H1 (cell line): ENCODE results near the gene DYNC1H1. TPM values are rescaled to one million over a fixed set of nuclear protein-coding genes. Genes with fewer than 3 reads are reported as not detected.

Source experiments
- CTCF ChIA-PET: fragments of 300-600 bp; sonication (Branson Sonifier 250); formaldehyde crosslinking; loops from one replicate; lab custom pipeline; 2021; ENCODE audit not compliant: partially characterized antibody; lab: Charles Lee
- POLR2A ChIA-PET: fragments of 300-600 bp; sonication (Branson Sonifier 250); formaldehyde crosslinking; loops from one replicate; lab custom pipeline; 2021; ENCODE audit warnings: inconsistent platforms; ENCODE audit not compliant: partially characterized antibody; lab: Charles Lee
- DNase-seq, 2 experiments: peaks; one replicate each; pipeline versions ENCODE4 v3.0.0 to v3.0.0-alpha.2; 2010 to 2022; ENCODE audit warnings: low spot score in 2 of 2, low read depth in 1 of 2, mixed read lengths in 1 of 2
- FAIRE-seq: peaks from 2 replicates; lab custom pipeline; 2011; peaks lifted over from hg19 to GRCh38; lab: Jason Lieb, UNC
- H2AFZ ChIP-seq: 2 replicates; pipeline ENCODE4 v1.8.1; 2012; ENCODE audit warnings: low read length, inconsistent platforms
- H2AK5ac ChIP-seq: 2 replicates; pipeline ENCODE4 v1.6.1; 2013; ENCODE audit warnings: low read depth, low read length
- H2BK120ac ChIP-seq: replicated peaks from 2 replicates; pipeline ENCODE3; 2013; ENCODE audit warnings: low read depth, low read length, inconsistent platforms
- H2BK12ac ChIP-seq: 2 replicates; pipeline ENCODE4 v1.6.1; 2013; ENCODE audit warnings: low read depth, low read length
- H2BK15ac ChIP-seq: 2 replicates; pipeline ENCODE4 v1.6.1; 2013; ENCODE audit warnings: low read length
- H2BK20ac ChIP-seq: 2 replicates; pipeline ENCODE4 v1.6.1; 2013; ENCODE audit warnings: low read length
- H2BK5ac ChIP-seq: 2 replicates; pipeline ENCODE4 v1.6.1; 2013; ENCODE audit warnings: low read depth, low read length
- H3K14ac ChIP-seq: 2 replicates; pipeline ENCODE4 v1.6.1; 2013; ENCODE audit warnings: inconsistent platforms; ENCODE audit not compliant: insufficient read length
- H3K18ac ChIP-seq: 2 replicates; pipeline ENCODE4 v1.6.1; 2013; ENCODE audit warnings: low read length; ENCODE audit errors: extremely low read depth
- H3K23ac ChIP-seq: 2 replicates; pipeline ENCODE4 v1.6.1; 2013; ENCODE audit warnings: inconsistent platforms; ENCODE audit not compliant: insufficient read length
- H3K23me2 ChIP-seq: 2 replicates; pipeline ENCODE4 v1.6.1; 2013; ENCODE audit warnings: low read depth, low read length
- H3K27ac ChIP-seq: 2 replicates; pipeline ENCODE4 v1.6.1; 2011; ENCODE audit warnings: low read depth, low read length, inconsistent platforms
- H3K27me3 ChIP-seq, 4 experiments: replicated peaks in 1 of 4; 1 replicate in 1 of 4; 2 replicates in 3 of 4; pipeline versions ENCODE4 v1.6.1 to v1.8.1; 2011 to 2013; ENCODE audit warnings: low read length in 3 of 4, mild to moderate bottlenecking in 3 of 4, inconsistent platforms in 2 of 4, mixed read lengths in 2 of 4, moderate library complexity in 1 of 4; ENCODE audit not compliant: control insufficient read depth in 3 of 4, insufficient read depth in 3 of 4; ENCODE audit errors: extremely low read depth in 1 of 4
- H3K36me3 ChIP-seq, 4 experiments: 2 replicates each; pipeline versions ENCODE4 v1.6.1 to v1.8.1; 2011 to 2013; ENCODE audit warnings: mild to moderate bottlenecking in 4 of 4, low read length in 3 of 4, moderate library complexity in 2 of 4, control low read depth in 1 of 4, inconsistent platforms in 1 of 4; ENCODE audit not compliant: insufficient read depth in 4 of 4, control insufficient read depth in 2 of 4
- H3K4ac ChIP-seq: replicated peaks from 2 replicates; pipeline ENCODE3; 2013; ENCODE audit warnings: low read length, low read depth, mixed read lengths, inconsistent platforms; ENCODE audit not compliant: insufficient read length
- H3K4me1 ChIP-seq, 4 experiments: replicated peaks in 1 of 4; 1 replicate in 1 of 4; 2 replicates in 3 of 4; pipeline versions ENCODE4 v1.6.1 to v1.8.1; 2011 to 2013; ENCODE audit warnings: low read length in 3 of 4, inconsistent platforms in 2 of 4, mixed read lengths in 1 of 4; ENCODE audit not compliant: insufficient read depth in 4 of 4, control insufficient read depth in 3 of 4
- H3K4me2 ChIP-seq, 2 experiments: 2 replicates each; pipeline versions ENCODE4 v1.6.1 to v1.8.1; 2011 to 2013; ENCODE audit warnings: low read depth in 2 of 2, low read length in 2 of 2, control low read depth in 1 of 2, inconsistent platforms in 1 of 2, mild to moderate bottlenecking in 1 of 2; ENCODE audit not compliant: insufficient read depth in 1 of 2
- H3K4me3 ChIP-seq, 4 experiments: fragments of 200-600, 300-600 bp in 1 of 4; sonication (generic), shearing (Covaris generic), sonication (Bioruptor Twin) in 1 of 4; 2 replicates each; pipeline versions ENCODE4 v1.5.1 to v1.8.1; 2011 to 2016; ENCODE audit warnings: low read length in 4 of 4, low read depth in 3 of 4, control low read depth in 2 of 4, inconsistent platforms in 2 of 4, mild to moderate bottlenecking in 2 of 4, mixed read lengths in 1 of 4, moderate library complexity in 1 of 4; ENCODE audit not compliant: insufficient read depth in 2 of 4; ENCODE audit errors: extremely low read depth in 1 of 4
- H3K56ac ChIP-seq: replicated peaks from 2 replicates; pipeline ENCODE3; 2013; ENCODE audit warnings: low read depth, mild to moderate bottlenecking, mixed read lengths, low read length, inconsistent platforms; ENCODE audit not compliant: insufficient read length
- H3K79me1 ChIP-seq: 2 replicates; pipeline ENCODE4 v1.6.1; 2013; ENCODE audit warnings: low read depth, low read length, control low read depth
- H3K79me2 ChIP-seq, 2 experiments: 2 replicates each; pipeline versions ENCODE4 v1.6.1 to v1.8.1; 2012 to 2013; ENCODE audit warnings: low read length in 2 of 2, mild to moderate bottlenecking in 2 of 2, inconsistent platforms in 1 of 2; ENCODE audit not compliant: insufficient read depth in 2 of 2, control insufficient read depth in 1 of 2
- H3K9ac ChIP-seq, 4 experiments: replicated peaks in 1 of 4; 1 replicate in 1 of 4; 2 replicates in 3 of 4; pipeline versions ENCODE4 v1.6.1 to v1.8.1; 2011 to 2013; ENCODE audit warnings: low read depth in 3 of 4, low read length in 3 of 4, control low read depth in 2 of 4, mild to moderate bottlenecking in 2 of 4, moderate library complexity in 2 of 4, inconsistent platforms in 1 of 4; ENCODE audit errors: extremely low read depth in 1 of 4
- H3K9me3 ChIP-seq, 2 experiments: 2 replicates each; pipeline versions ENCODE4 v1.6.1 to v1.8.1; 2012 to 2013; ENCODE audit warnings: mild to moderate bottlenecking in 2 of 2, moderate library complexity in 2 of 2, control low read depth in 1 of 2, inconsistent platforms in 1 of 2, low read depth in 1 of 2, low read length in 1 of 2, mixed read lengths in 1 of 2; ENCODE audit not compliant: insufficient read depth in 2 of 2
- H4K20me1 ChIP-seq, 2 experiments: replicated peaks in 1 of 2; 2 replicates each; pipeline versions ENCODE3 to v1.8.1; 2011 to 2013; ENCODE audit warnings: inconsistent platforms in 2 of 2, low read length in 2 of 2, mild to moderate bottlenecking in 1 of 2; ENCODE audit not compliant: insufficient read depth in 2 of 2, control insufficient read depth in 1 of 2
- H4K5ac ChIP-seq: 2 replicates; pipeline ENCODE4 v1.6.1; 2013; ENCODE audit warnings: low read length, low read depth, mixed read lengths, inconsistent platforms; ENCODE audit not compliant: insufficient read length
- H4K8ac ChIP-seq: 2 replicates; pipeline ENCODE4 v1.8.0; 2013; ENCODE audit warnings: mild to moderate bottlenecking, moderate library complexity, low read length, inconsistent platforms; ENCODE audit not compliant: insufficient read depth; ENCODE audit errors: extremely low read depth
- H4K91ac ChIP-seq: replicated peaks from 2 replicates; pipeline ENCODE3; 2013; ENCODE audit warnings: low read length, mixed read lengths, inconsistent platforms; ENCODE audit not compliant: insufficient read length
- ATF2 ChIP-seq: IDR thresholded peaks from 2 replicates; pipeline ENCODE4 v1.6.1; 2012; ENCODE audit warnings: low read length, inconsistent platforms
- MAFK ChIP-seq: IDR thresholded peaks from 2 replicates; pipeline ENCODE4 v1.6.1; 2012; ENCODE audit warnings: low read depth, mild to moderate bottlenecking, improper control_type of control experiment, low read length
- NRF1 ChIP-seq: IDR thresholded peaks from 2 replicates; pipeline ENCODE4 v1.6.1; 2011; ENCODE audit warnings: mild to moderate bottlenecking, low read depth, low read length, improper control_type of control experiment
- PHF8 ChIP-seq: fragments of 200-600 bp; sonication (generic); conservative IDR thresholded peaks from 2 replicates; pipeline ENCODE4 v1.7.1; 2012; ENCODE audit warnings: low read depth, mild to moderate bottlenecking, inconsistent platforms, low read length, moderate library complexity
- POLR2A ChIP-seq, 2 experiments: IDR thresholded peaks; 1 replicate in 1 of 2; 2 replicates in 1 of 2; pipeline ENCODE4 v1.6.1; 2011; ENCODE audit warnings: low read depth in 2 of 2, low read length in 2 of 2, mild to moderate bottlenecking in 2 of 2; ENCODE audit errors: control extremely low read depth in 1 of 2
- TCF12 ChIP-seq: IDR thresholded peaks from 2 replicates; pipeline ENCODE4 v1.6.1; 2011; ENCODE audit warnings: low read depth, mild to moderate bottlenecking, low read length
- ZNF274 ChIP-seq: IDR thresholded peaks from 2 replicates; pipeline ENCODE4 v1.7.0; 2012; ENCODE audit warnings: low read length, borderline replicate concordance; ENCODE audit errors: extremely low read depth
- WGBS, 2 experiments: shearing (Covaris generic) in 1 of 2; methylation state at CpG; one replicate each; pipeline versions ENCODE4 v1.1.6 to v1.1.7; 2013 to 2015; ENCODE audit warnings: low lambda C conversion rate in 2 of 2, mixed read lengths in 2 of 2, inconsistent platforms in 1 of 2, low coverage in 1 of 2, missing lambda C conversion rate in 1 of 2; ENCODE audit not compliant: insufficient replicate concordance in 2 of 2, insufficient coverage in 1 of 2, insufficient read length in 1 of 2; ENCODE audit errors: extremely low coverage in 1 of 2, missing lambda C conversion rate in 1 of 2; 5-methylcytosine and 5-hydroxymethylcytosine counted together
- polyA plus RNA-seq, 7 experiments: library from polyadenylated mRNA; depleted of rRNA in 3 of 7; stranded (reverse) in 5 of 7; unstranded in 2 of 7; fragments of >200 nt in 5 of 7; fragments of 200-250 nt in 2 of 7; gene quantifications; 1 replicate in 5 of 7; 2 replicates in 1 of 7; 4 replicates in 1 of 7; pipeline versions ENCODE4 v1.2.1 to v1.2.3, GENCODE V29; 2011 to 2013; ENCODE audit warnings: missing spikeins in 2 of 7, mixed read lengths in 2 of 7
- total RNA-seq: library from RNA; stranded (reverse); fragmentation: NEBNext Ultra II Directional; extraction: Animal tissue kit (Norgen Biotek cat#: 25700); gene quantifications from 2 replicates; pipeline ENCODE4 v1.2.1, GENCODE V29; 2021

DYNC1H1 gene
- total and polyA plus RNA-seq, 2 of the 8 experiments (the other 6 are each of a cell fraction or from before 2014, with no cell fraction given): 238 to 387 TPM

- H2BK120ac ChIP-seq: no peak overlapping the region
- H3K4ac ChIP-seq: no peak overlapping the region
- H3K79me1 ChIP-seq: no peaks in the 10 kb centered on the region; the same call in 1 of the 2 replicates
- H4K91ac ChIP-seq: no peak overlapping the region
- H2AK5ac ChIP-seq: no peak overlapping the region
- no peak overlapping the region for H2BK5ac ChIP-seq
- WGBS, 2 experiments: 77% methylated on average over 10 of the region's 10 CpGs; no CpG with 5 or more reads in 1 of the 2 experiments
- no peak overlapping the region for H3K23ac ChIP-seq
- no peak for FAIRE-seq
- H3K79me2 ChIP-seq: peaks cover 5 to 37% of the 10 kb centered on the region in 2 experiments
- TF ChIP-seq ATF2 (no peak), TCF12 (no peak), NRF1 (no peak), PHF8 (no peak), POLR2A (IDR thresholded peaks at IDR 0.05; ENCODE audit: control extremely low read depth in 1 of 2, low read depth in 2 of 2, low read length in 2 of 2) (peak in 1 of 2 experiments; percentile 38; a peak in 1 of 3 replicates), MAFK (no peak), ZNF274 (no peak)
- TF ChIP-seq, all 59 proteins: peak for 1
- Histone ChIP-seq H3K56ac (no peak overlapping the region), H3K4me1 (peaks cover 4 to 18% (median 12%) of the 10 kb centered on the region in 4 experiments), H2BK20ac (no peak overlapping the region), H2BK12ac (no peak overlapping the region), H3K9me3 (no peaks in the 10 kb centered on the region), H3K4me3 (peak overlapping the region; percentile 78 to 98 (median 87)), H3K18ac (no peak overlapping the region), H3K36me3 (peaks cover 28 to 57% (median 50%) of the 10 kb centered on the region in 4 experiments), H3K27me3 (no peaks in the 10 kb centered on the region), H3K23me2 (no peaks in the 10 kb centered on the region; the same call in 1 of the 2 replicates), H4K5ac (no peak overlapping the region), H3K4me2 (peak overlapping the region; percentile 71 to 75), H2BK15ac (no peak overlapping the region), H3K14ac (no peak overlapping the region), H2AFZ (no peak overlapping the region), H4K8ac (no peak overlapping the region; the same call in 1 of the 2 replicates), H3K9ac (peak overlapping the region; percentile 34 to 57 (median 49); a peak in 5 of 7 replicates), H4K20me1 (peaks cover 6 to 10% of the 10 kb centered on the region in 2 experiments), H3K27ac (no peak overlapping the region)
- POLR2A ChIA-PET: interaction anchor here (0.8 to 4.5 kb wide), 8 partner anchors 9 to 263 kb away, joined by 3 to 39 read pairs (median 4); no protein-coding TSS in a partner anchor
- CTCF ChIA-PET: interaction anchor here (0.6 to 3.2 kb wide), 5 partner anchors 11 to 369 kb away, joined by 3 to 17 read pairs (median 3); no protein-coding TSS in a partner anchor
- DNase-seq: no peak
Observed at GRCh38 chr14:102085488-102085887, 121.1 kb downstream of the DYNC1H1 start.
